ENCODE results near the gene ADGRF3. TPM values are rescaled to one million over a fixed set of nuclear protein-coding genes. Genes with fewer than 3 reads are reported as not detected.

ADGRF3 gene
- total and polyA plus RNA-seq, 2 donors (not counting 1 experiment from before 2014, with no cell fraction given) = 0.47 to 1.00 TPM

DNA sequence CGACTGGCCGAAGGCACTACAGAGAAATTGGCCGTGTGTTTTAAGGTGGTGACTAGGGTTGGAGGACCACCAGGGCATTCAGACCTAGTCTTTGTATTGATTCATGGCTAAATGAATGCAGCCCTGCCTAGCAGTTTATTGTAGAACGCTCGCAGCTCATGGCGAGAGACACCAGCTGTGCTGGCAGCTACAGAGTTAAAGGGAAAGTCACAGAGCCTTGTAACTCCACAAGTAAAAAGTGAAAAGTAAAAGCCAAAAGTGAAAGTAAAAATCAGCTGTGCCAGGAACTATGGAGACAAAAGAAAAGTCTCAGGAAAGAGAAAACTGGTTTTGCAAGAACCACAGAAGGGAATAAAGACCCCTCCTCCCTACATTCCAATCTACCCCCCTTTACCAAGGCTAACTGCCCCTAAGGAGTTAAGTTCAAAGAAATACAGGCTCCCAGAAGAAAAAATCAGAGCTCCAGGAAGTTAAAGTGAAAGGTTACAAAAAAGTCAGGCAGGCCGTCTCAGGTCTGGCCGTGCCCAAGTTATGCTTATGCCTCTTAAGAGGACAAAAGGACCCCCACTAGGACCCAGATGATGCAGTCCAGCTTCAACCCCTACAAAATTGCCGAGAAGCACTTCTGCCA, 47.0 kb downstream of the ADGRF3 start:
- Histone ChIP-seq H3K4me3 (ENCODE audit: control extremely low read depth in 1 of 5, extremely low read depth in 1 of 5, insufficient read depth in 1 of 5, low read depth in 2 of 5, low read length in 4 of 5) (peak overlapping the region; percentile 84 to 97 (median 92)), H3K4me1 (ENCODE audit: control insufficient read depth in 2 of 2, insufficient read depth in 2 of 2, low read length in 2 of 2) (peaks cover 15 to 20% of the 10 kb centered on the region in 2 donors), H3K36me3 (replicated peaks in 1 of 2; ENCODE audit: control extremely low read depth in 1 of 2, control insufficient read depth in 1 of 2, extremely low read depth in 1 of 2, insufficient read depth in 2 of 2, low read length in 1 of 2) (peaks cover 0 to 6% of the 10 kb centered on the region in 2 experiments), H3K9me3 (ENCODE audit: control extremely low read depth in 1 of 3, control insufficient read depth in 2 of 3, insufficient read depth in 1 of 3, low read length in 2 of 3) (no peaks in the 10 kb centered on the region), H3K27me3 (replicated peaks in 1 of 4; ENCODE audit: control extremely low read depth in 1 of 4, control insufficient read depth in 3 of 4, insufficient read depth in 4 of 4, low read length in 3 of 4) (no peaks in the 10 kb centered on the region), H2AFZ (ENCODE audit: insufficient read depth, low read depth, low read length, poor library complexity, severe bottlenecking) (peak overlapping the region; percentile 100), H3K79me2 (ENCODE audit: control insufficient read depth, insufficient read depth, low read length) (peaks cover 7% of the 10 kb centered on the region), H3K27ac (ENCODE audit: low read length in 2 of 2) (peak overlapping the region; percentile 68 to 91), H4K20me1 (ENCODE audit: control insufficient read depth, insufficient read depth, low read length, poor library complexity, severe bottlenecking) (no peaks in the 10 kb centered on the region), H3K9ac (ENCODE audit: low read length) (peak overlapping the region; percentile 92), H3K4me2 (replicated peaks; ENCODE audit: low read depth, low read length, poor library complexity, severe bottlenecking) (peak overlapping the region; percentile 87)
- Mint-ChIP-seq H3K27me3 (no peaks in the 10 kb centered on the region), H3K4me3 (no peak overlapping the region), H3K9me3 (ENCODE audit: insufficient read depth) (no peaks in the 10 kb centered on the region), H3K27ac (no peak overlapping the region), H3K4me1 (no peaks in the 10 kb centered on the region)
- intact Hi-C loops (cut with micrococcal nuclease) = loop anchor here (1.0 to 2.0 kb wide), 2 partner anchors 47 to 55 kb away; partner anchors contain the start of genes ADGRF3, HADHA, HADHB and SELENOI
- ATAC-seq (ENCODE audit: low read depth) (peak; percentile 42), DNase-seq (peak; percentile 59)
- POLR2A ChIA-PET = interaction anchor here (0.8 to 1.4 kb wide), 3 partner anchors 46 to 626 kb away, joined by 3 to 7 read pairs (median 6); partner anchors contain the start of genes HADHA, HADHB and SELENOI
- CTCF ChIA-PET = interaction anchor here (0.6 to 1.4 kb wide), 6 partner anchors 13 to 308 kb away, joined by 3 to 5 read pairs (median 3); partner anchors contain the start of gene SELENOI
- WGBS (ENCODE audit: insufficient coverage) = 2% methylated on average over 8 of the region's 9 CpGs
- TF ChIP-seq, protein P1, sequence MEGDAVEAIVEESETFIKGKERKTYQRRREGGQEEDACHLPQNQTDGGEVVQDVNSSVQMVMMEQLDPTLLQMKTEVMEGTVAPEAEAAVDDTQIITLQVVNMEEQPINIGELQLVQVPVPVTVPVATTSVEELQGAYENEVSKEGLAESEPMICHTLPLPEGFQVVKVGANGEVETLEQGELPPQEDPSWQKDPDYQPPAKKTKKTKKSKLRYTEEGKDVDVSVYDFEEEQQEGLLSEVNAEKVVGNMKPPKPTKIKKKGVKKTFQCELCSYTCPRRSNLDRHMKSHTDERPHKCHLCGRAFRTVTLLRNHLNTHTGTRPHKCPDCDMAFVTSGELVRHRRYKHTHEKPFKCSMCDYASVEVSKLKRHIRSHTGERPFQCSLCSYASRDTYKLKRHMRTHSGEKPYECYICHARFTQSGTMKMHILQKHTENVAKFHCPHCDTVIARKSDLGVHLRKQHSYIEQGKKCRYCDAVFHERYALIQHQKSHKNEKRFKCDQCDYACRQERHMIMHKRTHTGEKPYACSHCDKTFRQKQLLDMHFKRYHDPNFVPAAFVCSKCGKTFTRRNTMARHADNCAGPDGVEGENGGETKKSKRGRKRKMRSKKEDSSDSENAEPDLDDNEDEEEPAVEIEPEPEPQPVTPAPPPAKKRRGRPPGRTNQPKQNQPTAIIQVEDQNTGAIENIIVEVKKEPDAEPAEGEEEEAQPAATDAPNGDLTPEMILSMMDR (IDR thresholded peaks at IDR 0.05) = no peak
- TF ChIP-seq EZH2 (IDR thresholded peaks at IDR 0.05; ENCODE audit: borderline replicate concordance, insufficient read depth, low read depth, low read length, poor library complexity, severe bottlenecking) = no peak
